Measurements from ENCODE around the gene P2RX1.

P2RX1 gene

DNA sequence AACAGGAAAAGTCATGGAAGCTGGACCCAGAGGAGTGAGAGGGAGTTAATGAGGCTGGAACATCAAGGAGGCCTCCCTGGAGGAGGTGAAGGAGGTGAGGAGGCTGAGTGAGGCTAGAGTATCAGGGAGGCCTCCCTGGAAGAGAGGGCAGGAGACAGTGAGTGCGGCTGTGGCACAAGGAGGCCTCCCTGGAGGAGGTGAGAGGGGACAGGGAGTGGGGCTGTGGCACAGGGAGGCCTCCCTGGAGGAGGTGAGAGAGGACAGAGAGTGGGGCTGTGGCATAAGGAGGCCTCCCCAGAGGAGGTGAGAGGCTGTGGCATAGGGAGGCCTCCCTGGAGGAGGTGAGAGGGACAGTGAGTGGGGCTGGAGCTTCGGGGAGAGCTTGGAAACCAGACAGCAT, 28.9 kb downstream of the P2RX1 start:
- DNase-seq = no peak

DNA sequence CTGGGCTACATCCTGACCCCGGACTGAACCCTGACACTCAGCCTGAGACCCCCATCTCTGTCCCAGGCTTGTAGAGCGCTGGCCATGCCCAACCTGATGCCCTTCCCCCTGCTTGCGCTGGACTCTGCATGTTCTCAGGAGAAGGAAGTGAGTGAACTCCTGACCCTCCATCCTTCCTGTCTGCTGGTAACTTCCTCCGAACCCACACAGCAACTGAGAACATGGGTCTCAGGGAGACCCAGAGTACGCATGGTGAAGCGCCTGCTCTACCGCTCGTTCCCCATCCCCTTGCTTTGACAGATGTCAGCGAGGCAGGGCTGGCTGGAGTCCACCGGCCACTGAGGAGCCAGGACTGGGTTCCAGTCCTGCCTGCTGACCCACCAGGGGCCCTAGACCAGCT, 29.5 kb downstream of the P2RX1 start:
- peak; percentile 34 to 57 for DNase-seq

DNA sequence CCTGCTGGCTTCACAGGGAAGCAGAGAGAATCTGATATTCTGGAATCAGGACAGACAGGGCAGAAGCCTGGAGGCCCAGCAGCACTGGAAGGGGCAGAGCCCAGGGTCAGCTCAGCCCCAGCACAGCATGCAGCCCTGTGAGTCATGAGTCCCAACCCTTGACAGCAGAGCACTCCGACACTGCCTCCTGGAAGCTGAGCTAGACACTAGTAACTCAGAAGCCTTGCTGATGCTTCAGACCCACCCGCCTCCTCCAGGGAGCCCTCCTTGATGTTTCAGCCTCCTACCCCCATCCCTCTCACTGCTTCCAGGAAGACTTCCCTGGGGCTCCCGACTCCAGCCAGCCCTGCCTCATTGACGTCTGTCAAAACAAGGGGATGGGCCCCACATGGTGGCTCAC, 30.3 kb downstream of the P2RX1 start:
- no peak for DNase-seq

DNA sequence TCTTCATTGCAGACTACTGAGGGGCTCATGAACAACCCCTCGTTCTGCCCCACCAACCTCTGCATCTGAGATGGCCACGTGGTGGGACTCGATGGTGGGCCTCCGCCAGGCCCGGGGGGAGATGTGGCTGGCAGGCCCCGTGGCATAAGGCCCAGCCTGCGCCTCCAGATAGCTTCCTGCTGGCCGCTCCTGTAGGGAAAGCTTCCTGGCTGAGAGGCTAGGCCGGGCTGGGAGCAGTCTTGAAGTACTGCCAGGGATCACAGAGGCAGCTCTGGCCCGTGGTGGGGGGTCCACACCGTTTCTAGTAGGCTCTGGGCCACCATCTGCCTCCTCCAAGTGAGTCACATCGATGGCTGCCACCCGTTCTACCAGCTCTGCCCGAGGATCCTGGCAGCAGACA, 31.0 kb downstream of the P2RX1 start:
- no peak for DNase-seq

DNA sequence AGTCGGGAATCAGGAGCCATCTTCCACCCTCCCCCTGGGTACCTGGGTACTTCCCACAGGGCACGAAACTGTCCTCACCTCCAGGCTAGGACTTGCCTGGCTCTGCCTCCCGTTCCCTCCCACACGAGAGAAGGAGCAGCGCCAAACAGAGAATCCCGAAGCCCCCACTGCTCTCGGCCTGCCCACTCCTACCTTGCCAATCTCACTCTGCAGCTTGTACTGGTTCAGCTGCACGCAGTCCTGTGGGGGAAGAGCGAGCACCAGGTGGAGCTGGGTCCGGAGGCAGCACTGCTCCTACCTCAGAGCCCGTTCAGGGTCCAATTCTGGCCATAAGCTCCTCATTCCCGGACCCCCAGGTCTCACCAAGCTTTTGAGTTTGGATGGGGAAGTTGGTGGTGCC, 32.1 kb downstream of the P2RX1 start:
- no peak for DNase-seq

DNA sequence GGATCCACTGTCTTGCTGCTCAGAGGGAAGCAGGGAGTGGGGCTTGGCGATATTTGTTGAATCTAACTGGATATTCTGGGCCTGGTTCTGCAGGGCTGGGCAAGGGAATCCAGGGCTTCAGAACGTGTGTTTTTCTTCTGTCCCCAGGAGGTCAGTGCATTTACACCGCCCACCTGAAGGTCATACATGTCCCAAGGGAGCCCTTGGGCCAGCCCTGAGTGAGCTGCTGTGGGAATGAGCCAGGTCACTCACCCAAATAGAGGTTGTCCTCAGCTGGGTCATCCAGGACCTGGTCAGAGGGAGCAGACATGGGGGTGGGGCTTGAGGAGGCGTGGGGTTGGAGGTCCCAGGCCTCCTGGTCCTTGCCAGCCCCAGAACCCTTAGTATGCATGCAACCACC, 34.0 kb downstream of the P2RX1 start:
- no peak for DNase-seq

DNA sequence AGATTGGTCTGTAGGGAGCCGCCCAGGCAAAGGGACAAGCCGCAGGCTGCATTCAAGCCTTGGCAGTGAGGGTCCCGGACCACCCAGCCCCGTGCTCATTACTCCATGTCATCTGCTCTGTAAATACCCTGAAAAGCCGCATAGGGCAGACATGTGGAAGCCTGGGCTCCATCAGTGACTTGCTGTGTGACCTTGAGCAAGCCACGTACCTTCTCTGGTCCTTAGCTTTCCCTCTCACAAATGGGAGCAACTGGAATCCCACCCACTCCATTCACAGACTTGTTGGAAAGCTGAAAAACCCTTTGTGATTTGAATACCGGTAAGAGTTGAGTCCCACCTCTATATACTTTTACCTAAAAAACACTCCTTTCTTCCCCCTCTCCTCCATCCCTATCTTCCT, 35.3 kb downstream of the P2RX1 start:
- DNase-seq = no peak

DNA sequence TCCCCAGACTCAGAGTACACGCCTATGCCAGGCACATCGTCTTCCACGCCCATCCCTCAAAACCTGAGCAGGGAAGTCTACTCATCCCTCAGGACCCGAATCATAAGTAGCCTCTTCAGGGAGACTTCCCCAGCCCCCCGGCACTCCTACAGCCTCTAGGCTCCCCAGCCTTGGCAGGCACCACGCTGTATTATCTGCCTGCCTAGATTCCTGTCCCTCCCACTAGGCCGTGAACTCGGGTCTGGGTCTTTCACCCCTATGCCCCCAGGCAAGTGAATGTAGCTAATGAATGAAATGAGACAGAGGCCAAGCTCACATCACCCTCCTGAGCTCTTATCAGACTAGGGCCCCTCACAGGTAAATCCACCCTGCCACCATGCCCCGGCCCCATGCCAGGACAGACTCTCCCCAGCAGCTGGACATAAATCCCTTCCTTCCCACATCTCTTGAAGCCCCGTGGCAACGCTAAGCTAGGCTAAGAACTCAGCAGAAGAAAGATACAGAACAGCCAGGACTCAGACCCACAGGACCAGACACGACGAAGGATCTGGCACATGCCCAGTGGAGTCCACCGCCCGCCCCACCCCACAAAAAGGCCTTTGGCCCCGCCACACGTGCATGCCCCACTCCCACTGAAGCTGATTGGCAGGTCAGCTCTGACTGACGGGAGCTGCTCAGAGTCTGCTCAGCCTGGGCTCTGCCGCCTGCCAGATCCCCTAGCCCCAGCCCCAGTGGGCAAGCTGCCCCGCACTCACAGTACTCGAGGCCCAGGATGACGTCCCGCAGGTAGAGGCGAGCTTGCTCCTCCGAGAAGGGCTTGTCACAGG, 36.5 kb downstream of the P2RX1 start:
- DNase-seq = no peak

DNA sequence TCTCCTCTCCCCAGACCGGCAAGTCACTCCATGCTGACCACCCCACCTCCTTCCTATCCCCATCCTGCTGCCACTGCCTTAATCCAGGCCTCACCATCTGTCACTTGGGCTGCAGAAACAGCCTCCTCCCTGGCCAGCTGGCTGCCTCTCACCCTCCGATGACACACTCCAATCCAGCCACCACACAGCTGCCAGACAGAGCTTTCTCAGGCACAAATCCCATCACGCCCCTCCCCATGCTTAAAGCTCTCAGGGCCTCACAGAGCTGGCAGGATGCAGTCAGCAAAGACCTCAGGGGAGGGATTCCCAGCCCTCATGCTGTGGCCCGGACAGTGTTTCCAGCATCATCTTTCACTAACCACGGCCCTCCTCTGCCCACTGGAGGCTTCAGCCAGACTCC, 37.1 kb downstream of the P2RX1 start:
- DNase-seq = no peak

DNA sequence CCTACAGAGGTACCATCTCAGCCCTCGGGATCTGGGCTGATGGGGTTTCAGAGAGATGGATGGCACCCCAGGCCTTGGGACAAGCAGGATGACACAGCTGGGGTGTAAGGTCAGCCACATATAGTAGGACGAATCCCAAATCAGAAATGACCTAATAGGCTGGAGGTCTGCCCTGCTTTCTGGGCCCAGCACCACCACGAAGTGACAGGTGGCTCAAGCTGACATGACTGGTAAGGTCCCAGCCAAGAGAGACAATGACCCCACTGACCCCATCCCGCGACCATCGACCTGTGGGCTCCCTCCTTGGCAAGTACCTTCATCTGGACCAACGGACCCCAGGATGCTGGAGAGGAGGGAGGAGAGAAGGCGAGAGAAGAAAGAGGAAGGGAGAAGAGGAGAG, 39.0 kb downstream of the P2RX1 start:
- DNase-seq = no peak

DNA sequence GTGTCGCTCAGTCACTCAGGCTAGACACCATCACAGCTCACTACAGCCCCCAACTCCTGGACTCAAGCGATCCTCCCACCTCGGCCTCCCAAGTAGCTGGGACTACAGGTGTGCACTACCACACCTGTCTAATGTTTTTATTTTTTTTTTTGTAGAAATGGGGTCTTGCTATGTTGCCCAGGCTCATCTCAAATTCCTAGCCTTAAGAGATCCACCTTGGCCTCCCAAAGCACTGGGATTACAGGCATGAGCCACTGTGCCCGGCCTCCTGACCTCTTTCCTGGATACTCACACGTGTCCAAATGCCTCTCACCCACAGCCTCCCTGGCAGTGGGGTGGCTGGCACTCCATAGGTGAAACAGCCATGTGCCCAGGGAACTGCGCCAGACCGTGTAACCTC, 40.9 kb downstream of the P2RX1 start:
- DNase-seq = no peak

DNA sequence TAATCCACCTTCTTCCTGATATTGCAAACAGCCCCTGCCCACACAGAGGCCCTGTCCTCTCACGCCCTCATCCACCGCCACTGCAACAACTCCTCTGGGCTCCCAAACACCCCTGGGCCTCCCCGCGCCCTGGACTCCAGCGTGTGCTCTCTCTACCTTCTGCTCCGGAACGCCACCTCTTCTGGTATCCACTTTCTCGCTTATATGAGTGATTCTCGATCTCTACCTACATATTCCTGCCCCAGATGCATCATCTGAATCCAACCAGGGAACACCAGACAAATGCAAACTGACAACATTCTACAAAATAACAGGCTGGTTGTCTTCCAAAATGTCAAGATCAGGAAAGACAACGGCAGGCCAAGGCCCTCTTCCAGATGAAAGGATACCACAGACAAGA, 42.4 kb downstream of the P2RX1 start:
- no peak for DNase-seq

DNA sequence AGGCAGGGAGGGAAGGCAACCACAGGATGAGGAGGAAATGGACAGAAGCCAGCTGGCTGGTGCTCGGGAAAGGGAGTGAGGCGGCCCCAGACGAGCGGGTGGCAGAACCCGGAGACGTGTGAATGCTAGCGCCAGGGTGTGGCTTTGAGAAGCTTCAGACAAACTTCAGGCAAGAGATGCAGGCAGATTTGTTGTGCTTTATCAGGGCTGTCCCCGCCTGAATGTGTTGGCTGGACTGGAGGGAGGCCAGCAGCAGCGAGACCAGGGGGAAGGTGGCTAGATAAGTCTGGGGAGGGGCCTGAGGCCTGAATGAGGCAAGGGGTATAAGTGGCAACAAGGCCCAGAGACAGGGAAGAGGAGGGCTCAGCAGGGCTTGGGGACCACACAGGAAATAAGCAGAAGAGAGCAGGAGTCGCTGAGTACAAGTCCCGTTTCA, 45.4 kb downstream of the P2RX1 start:
- peak; percentile 12 to 17 for DNase-seq

DNA sequence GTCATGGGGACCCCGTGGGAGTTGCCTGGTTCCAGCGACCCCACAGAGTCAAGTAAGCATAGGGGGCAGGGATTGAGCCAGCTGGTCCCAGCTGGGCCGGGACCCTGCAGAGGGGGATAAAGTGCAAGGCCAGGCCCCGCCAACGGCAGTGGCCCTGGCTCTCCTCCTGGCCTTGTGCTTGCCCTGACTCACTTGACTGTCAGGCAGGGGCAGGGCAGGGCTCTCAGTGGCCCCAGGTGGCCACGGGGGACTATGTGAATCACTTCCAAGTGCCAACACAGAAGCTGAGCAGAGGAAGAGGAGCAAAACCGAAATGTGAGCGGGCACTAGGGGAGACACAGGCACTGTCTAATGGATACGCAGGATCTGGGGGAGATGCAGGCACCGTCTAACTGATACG, 48.7 kb downstream of the P2RX1 start:
- no peak for DNase-seq

DNA sequence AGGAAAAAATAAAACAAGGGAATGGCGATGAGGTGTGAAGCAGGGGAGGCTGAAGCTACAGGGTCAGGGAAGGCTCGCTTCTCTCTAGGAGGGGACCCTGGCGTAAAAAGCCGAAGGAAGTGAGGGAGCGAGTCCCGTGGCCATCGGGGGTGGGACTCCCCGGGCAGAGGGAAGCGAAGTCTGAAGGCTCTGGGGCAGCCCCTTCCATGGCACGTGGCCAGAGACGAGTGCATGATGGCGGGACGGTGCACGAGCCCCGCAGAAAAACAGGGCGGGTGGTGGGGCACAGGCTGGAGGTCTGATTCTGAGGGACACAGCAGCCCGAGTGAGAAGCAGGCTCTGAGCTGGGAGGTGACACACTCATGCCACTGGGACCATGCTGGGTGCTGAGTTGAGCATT, 49.2 kb downstream of the P2RX1 start:
- DNase-seq = no peak

DNA sequence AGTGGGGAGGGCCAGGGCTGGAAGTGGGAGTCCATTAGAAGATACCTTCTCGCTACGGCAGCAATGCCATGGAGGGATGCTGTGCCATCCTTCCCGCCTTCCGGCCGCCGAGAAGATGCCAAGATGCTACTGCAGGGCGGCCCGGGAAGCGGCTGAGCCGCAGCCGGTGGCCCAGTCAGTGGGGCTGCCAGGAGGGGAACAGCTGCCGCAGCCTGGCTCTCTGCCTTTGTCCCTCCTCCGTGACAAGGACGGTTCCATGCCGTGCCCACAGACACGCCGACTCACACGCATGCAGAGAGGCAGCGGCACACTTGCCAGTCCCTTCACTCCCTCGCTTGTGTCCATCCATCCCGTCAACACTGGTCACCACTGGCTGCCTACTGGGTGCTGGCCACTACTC, 50.0 kb downstream of the P2RX1 start:
- DNase-seq = no peak

DNA sequence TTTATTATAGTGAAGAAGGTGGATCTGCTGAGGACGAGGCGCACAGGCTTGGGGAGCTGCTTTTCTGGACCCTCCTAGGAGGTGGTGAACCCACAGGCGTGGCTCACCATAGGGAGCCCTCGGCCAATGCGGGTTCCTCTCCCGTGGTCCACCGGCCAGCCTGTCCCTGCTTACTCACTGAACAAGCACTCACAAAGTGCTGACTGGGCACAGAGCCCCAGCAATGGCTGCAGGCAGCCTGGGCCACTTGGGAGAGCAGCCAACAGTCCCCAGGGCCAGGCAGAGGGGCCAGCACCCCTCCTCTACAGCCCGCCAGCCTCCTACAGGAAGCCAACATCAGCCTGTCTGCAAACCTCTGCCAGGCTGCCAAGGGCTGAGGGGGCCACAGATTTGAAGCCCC, 51.1 kb downstream of the P2RX1 start:
- DNase-seq = no peak

DNA sequence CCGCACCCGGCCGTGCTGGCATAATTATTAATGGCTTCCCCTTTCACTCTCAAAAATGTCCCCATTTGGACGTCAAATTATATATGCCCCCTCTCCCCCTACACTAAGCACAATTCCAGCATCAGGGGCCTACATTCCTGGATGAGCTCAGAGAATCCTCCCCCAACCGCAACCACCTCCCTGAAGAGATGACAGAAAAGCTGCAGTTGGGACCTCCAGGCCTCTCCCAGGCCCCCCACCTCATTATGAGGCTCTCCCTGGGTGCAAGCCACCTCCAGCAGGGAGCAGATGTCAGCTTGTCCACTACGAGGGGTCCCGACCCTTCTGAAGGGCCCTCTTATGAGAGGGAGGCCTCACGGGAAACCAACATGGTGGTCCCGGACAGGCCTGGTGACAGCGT, 51.7 kb downstream of the P2RX1 start:
- DNase-seq = no peak

DNA sequence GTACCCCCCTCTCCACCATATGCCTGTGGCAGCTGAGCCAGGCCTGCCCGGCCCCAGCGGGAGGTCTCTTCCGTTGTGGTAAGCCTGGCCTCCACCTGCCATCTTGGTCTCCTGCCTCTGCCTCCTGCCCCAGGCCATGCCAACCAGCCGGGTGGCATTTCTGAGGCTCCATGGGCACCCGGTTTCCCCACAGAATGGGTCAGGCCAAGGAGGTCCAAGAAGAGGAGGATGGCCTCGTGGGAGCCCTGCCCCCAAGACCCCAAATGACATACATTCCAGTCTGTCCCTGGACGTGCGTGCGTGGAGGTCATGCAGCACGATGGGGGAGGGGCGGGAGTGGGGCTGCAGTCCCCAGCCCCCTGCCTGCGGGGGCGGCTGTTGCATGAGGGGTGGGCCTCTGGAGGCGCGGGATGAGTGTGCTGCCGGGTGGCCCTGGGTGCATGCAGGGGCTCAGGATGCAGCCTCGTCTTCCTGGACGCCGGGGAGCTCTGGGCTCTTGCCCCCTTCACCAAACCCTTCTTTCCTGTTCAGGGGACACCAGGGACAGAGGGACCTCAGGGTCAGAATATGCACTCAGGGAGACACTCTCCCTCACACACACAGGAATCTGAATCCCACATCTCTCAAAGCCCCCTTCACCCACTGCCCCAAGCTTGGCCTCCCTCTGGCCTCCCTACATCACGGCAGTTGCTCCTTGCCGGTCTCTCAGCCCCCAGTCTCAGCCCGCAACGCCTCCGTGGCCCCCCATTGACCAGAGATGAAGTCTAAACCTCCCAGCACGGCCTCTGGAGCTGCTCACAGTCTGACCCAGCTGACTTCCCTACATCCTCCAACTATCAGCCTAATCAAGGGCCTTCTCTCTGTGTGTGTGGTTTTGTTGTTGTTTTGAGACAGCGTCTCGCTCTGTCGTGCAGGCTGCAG, 54.2 kb downstream of the P2RX1 start:
- no peak for DNase-seq

DNA sequence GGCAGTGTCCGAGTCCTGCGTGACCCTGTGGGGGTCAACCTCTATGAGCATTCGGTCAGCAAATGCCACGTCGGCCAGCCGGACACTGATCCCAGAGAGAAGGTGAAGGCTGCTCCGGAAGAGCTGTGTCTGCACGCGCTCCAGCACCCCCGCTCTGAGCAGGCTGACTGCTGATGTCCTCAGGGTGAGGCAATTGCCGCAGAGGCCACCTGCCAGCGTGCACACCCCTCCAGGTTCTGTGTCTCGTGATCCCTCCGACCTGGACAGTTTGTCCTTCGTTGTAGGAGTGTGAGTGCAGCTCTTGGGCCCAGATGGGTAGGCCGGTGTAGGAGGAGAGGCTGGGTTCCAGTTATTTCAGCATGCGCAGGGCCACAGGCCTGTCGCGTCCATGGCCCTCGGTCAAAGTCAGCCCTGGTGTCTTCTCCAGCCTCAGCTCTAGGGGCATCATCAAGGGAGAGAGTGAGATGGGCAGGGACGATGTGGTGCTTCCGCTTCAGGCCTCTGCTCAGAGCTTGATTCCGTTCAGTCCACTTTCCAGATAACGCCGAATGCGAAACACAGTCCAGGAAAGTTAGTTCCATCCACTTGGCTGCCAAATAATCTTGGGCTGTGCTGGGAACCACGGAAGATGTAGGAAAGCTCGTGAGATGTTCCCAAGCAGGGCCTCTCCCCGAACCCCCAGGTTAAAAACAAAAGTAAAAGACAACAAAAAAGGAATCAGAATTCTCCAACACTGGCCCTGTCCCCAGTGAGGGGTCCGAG, 55.1 kb downstream of the P2RX1 start:
- DNase-seq = no peak

DNA sequence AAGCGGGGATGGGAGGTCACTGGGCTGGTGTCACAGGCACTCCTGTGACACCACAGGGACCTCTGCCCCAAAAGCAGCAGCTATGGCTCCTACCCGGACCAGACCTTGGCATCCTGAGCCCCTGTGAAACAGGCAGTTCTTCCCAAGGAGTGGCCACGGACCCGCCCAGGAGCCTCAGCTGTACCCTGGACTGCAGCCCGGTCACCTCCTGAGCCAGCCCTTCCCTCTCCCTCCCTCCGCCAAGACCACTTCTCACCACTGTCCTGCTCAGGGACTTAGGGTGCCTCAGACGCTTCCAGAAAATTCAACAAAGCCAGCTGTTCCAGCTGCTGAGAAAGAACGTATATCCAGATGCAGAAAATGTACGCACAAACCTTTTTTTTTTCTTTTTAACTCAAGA, 56.3 kb downstream of the P2RX1 start:
- DNase-seq = no peak

DNA sequence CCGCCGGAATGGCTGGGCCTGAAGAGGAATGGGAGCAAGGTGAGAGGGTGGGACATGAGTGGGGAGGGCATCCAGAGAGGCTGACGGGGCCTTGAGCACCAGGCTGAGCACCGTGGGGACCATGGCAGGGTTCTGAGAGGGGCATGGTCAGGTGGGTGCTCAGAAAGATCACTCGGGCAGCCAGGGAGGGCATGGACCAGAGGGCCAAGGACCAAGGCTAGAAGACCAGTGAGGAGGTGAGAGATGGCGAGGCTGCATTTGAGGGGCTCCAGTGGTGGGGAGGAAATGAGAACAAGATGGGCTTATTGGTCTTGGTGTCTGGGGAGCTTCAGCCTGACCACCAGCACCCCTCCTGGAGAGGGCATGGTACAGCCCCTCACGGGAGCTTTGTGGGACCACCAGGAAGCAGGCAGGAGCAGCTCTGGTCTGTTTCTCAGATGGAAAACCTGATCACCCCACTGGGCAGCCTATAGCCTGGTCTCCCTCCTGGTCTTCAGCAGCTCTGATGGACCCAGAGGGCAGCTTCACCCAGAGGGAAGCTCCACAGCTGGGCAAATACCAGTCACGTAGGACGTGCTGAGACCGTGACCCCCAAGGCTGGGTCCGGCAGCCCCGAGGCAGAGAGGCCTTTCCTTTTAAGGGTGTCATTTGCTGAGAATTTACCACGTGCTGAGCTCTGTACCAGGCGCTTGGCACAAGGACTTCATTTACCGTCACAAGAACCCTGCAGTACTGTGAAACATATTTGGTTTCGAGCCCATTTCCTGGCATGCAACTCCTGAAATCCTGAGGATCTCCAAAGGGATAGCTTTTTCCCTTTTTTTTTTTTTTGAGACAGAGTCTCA, 58.8 kb downstream of the P2RX1 start:
- no peak for DNase-seq

Measured in CD4-positive, alpha-beta T cell treated with Interleukin-4 for 1 hour (primary cell).